ENCODE measurements around the gene SERGEF. TPM values are rescaled to one million over a fixed set of nuclear protein-coding genes. Genes with fewer than 3 reads are reported as not detected.

The SERGEF gene
- total and polyA plus RNA-seq, 10 of the 15 experiments (the other 5 are each of a cell fraction or from before 2014, with no cell fraction given): 14.6 to 27.8 (median 22.4) TPM

DNA sequence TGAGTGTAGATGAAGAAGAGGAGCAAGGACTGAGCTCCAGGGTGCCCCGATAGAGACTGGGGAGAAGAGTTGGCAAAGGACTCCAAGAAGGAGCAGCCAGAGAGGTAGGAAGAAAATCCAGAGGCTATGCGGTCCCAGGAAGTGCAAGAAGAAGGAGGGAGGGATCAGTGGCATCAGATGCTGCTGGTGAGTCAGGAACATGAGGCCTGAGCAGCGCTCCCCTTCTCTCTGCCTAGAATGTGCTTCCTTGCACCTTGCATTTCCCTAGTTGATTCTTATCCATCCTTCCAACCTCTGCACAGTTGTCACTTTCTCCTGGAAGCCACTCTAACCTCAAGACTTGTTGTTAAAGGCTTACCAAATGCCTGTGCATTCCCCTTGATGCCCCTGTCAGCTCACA is 257.0 kb downstream of the SERGEF start:
- H3K27ac ChIP-seq (ENCODE audit: control insufficient read depth, insufficient read depth): no peak overlapping the region
- in situ Hi-C loops (cut with MboI): no loop called here
- CTCF ChIA-PET: interaction anchor here (1.3 kb wide), 1 partner anchor 223 kb away, joined by 4 read pairs; no protein-coding TSS in a partner anchor
- H3K36me3 ChIP-seq (ENCODE audit: control insufficient read depth in 2 of 2, insufficient read depth in 2 of 2, low read length in 1 of 2): no peaks in the 10 kb centered on the region
- no peaks in the 10 kb centered on the region for H3K9me3 ChIP-seq (replicated peaks; ENCODE audit: control insufficient read depth, insufficient read depth, low read length)
- RAD21 ChIA-PET (ENCODE audit: unreplicated experiment): interaction anchor here (1.5 kb wide), 1 partner anchor 223 kb away, joined by 5 read pairs; no protein-coding TSS in a partner anchor
- DNase-seq (ENCODE audit: low read depth, low spot score): no peak
- H3K27me3 ChIP-seq (replicated peaks in 1 of 2; ENCODE audit: control insufficient read depth in 2 of 2, insufficient read depth in 2 of 2, low read length in 1 of 2): no peaks in the 10 kb centered on the region
- BruUV-seq (replicated peaks): no TSS peak
- 28% methylated on average over 3 of the region's 3 CpGs for WGBS (ENCODE audit: insufficient coverage, insufficient replicate concordance, low lambda C conversion rate, missing lambda C conversion rate)
- TF ChIP-seq MTA2 (IDR thresholded peaks at IDR 0.05; ENCODE audit: low read depth) (no peak), SREBF2 (IDR thresholded peaks at IDR 0.05; ENCODE audit: low read length) (no peak), E2F4 (IDR thresholded peaks at IDR 0.05; ENCODE audit: low read depth, low read length) (no peak), WRNIP1 (IDR thresholded peaks at IDR 0.05; ENCODE audit: borderline replicate concordance, low read depth, low read length) (no peak), MEF2A (IDR thresholded peaks at IDR 0.05; ENCODE audit: insufficient read depth, low read depth, low read length) (no peak)
- no peak overlapping the region for H3K9ac ChIP-seq (ENCODE audit: control insufficient read depth, insufficient read depth, low read length)
- no peak for ATAC-seq
- H2AFZ ChIP-seq (ENCODE audit: control insufficient read depth, low read depth, low read length): no peak overlapping the region
- SMC1A ChIA-PET (ENCODE audit: uncharacterized antibody, unreplicated experiment): no interaction called here
- FAIRE-seq: no peak
- intact Hi-C loops (cut with micrococcal nuclease; ENCODE audit: unreplicated experiment): no loop called here
- H3K4me1 ChIP-seq (ENCODE audit: control insufficient read depth, insufficient read depth, low read length): no peaks in the 10 kb centered on the region
- H3K4me3 ChIP-seq: no peak overlapping the region
- no peaks in the 10 kb centered on the region for H3K79me2 ChIP-seq (ENCODE audit: control insufficient read depth, insufficient read depth, low read length)
- POLR2A ChIA-PET: no interaction called here
- no peaks in the 10 kb centered on the region for H4K20me1 ChIP-seq (ENCODE audit: control insufficient read depth, insufficient read depth)
- H3K4me2 ChIP-seq (ENCODE audit: control insufficient read depth, insufficient read depth): no peak overlapping the region

DNA sequence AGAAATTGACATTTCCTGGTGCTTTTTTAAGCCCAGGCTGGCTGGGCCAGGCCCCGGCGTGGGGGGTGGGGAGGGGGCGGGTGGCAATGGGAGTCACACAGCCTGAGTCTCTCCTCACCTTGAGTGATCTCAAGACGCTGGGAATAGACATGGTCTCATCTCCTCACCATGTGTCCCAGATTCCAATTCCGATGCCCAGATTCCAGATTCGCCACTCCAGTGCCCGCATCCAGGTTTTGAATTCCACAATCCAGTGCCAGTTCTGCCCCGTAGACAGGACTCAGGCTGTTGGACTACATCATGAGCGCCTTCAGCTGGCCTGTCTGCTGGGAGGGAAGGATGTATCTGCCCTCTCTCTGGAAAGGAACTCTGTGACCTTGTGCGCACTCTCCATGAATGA is 259.2 kb downstream of the SERGEF start:
- H3K4me2 ChIP-seq (ENCODE audit: control insufficient read depth, insufficient read depth): no peak overlapping the region
- ChIA-PET RAD21 (ENCODE audit: unreplicated experiment) (no interaction called here), SMC1A (ENCODE audit: uncharacterized antibody, unreplicated experiment) (no interaction called here), POLR2A (no interaction called here), CTCF (no interaction called here)
- DNase-seq (ENCODE audit: low read depth, low spot score) (no peak), FAIRE-seq (no peak), ATAC-seq (no peak)
- in situ Hi-C loops (cut with MboI): no loop called here
- no peaks in the 10 kb centered on the region for H3K4me1 ChIP-seq (ENCODE audit: control insufficient read depth, insufficient read depth, low read length)
- BruUV-seq (replicated peaks): no TSS peak
- no peak overlapping the region for H3K4me3 ChIP-seq
- no peak overlapping the region for H2AFZ ChIP-seq (ENCODE audit: control insufficient read depth, low read depth, low read length)
- 34% methylated on average over 8 of the region's 10 CpGs for WGBS (ENCODE audit: insufficient coverage, insufficient replicate concordance, low lambda C conversion rate, missing lambda C conversion rate)
- peaks cover 0 to 1% of the 10 kb centered on the region in 2 experiments; a peak in 2 of 4 replicates for H3K27me3 ChIP-seq (replicated peaks in 1 of 2; ENCODE audit: control insufficient read depth in 2 of 2, insufficient read depth in 2 of 2, low read length in 1 of 2)
- intact Hi-C loops (cut with micrococcal nuclease; ENCODE audit: unreplicated experiment): no loop called here
- TF ChIP-seq ZBTB11 (CRISPR knock-in tag; IDR thresholded peaks at IDR 0.05) (no peak), NFXL1 (IDR thresholded peaks at IDR 0.05; ENCODE audit: borderline replicate concordance) (no peak), EP300 (IDR thresholded peaks at IDR 0.05; ENCODE audit: borderline replicate concordance in 1 of 2, control insufficient read depth in 1 of 2, low read depth in 2 of 2, low read length in 2 of 2) (no peak), SIN3A (IDR thresholded peaks at IDR 0.05; ENCODE audit: low read depth, low read length) (no peak), MTA3 (IDR thresholded peaks at IDR 0.05; ENCODE audit: borderline replicate concordance, low read length) (no peak), RELA (IDR thresholded peaks at IDR 0.05; ENCODE audit: borderline replicate concordance, partially characterized antibody) (no peak), E2F4 (IDR thresholded peaks at IDR 0.05; ENCODE audit: low read depth, low read length) (no peak), MEF2A (IDR thresholded peaks at IDR 0.05; ENCODE audit: insufficient read depth, low read depth, low read length) (no peak), NFIC (IDR thresholded peaks at IDR 0.05; ENCODE audit: low read depth, low read length) (no peak)
- H3K27ac ChIP-seq (ENCODE audit: control insufficient read depth, insufficient read depth): no peak overlapping the region
- H3K36me3 ChIP-seq (ENCODE audit: control insufficient read depth in 2 of 2, insufficient read depth in 2 of 2, low read length in 1 of 2): no peaks in the 10 kb centered on the region
- H3K9me3 ChIP-seq (replicated peaks; ENCODE audit: control insufficient read depth, insufficient read depth, low read length): no peaks in the 10 kb centered on the region
- no peak overlapping the region for H3K9ac ChIP-seq (ENCODE audit: control insufficient read depth, insufficient read depth, low read length)
- no peaks in the 10 kb centered on the region for H3K79me2 ChIP-seq (ENCODE audit: control insufficient read depth, insufficient read depth, low read length)
- H4K20me1 ChIP-seq (ENCODE audit: control insufficient read depth, insufficient read depth): no peaks in the 10 kb centered on the region
